ENCODE measurements around the gene DRD2. TPM values are rescaled to one million over a fixed set of nuclear protein-coding genes. Genes with fewer than 3 reads are reported as not detected.
A peak's percentile ranks its signal among the peaks of the same experiment; 100 is the strongest.

DRD2 gene
- total RNA-seq, 1 experiment from 2014 or later: not detected

- no peak for DNase-seq (ENCODE audit: low read depth, low spot score)
- in situ Hi-C loops (cut with HindIII; ENCODE audit: low pct_unique_long_range_greater_than_20kb, low sequenced_read_pairs): no loop called here
These were observed 81.7 kb downstream of the DRD2 start for GRCh38 chr11:113393501-113393985.

DNA sequence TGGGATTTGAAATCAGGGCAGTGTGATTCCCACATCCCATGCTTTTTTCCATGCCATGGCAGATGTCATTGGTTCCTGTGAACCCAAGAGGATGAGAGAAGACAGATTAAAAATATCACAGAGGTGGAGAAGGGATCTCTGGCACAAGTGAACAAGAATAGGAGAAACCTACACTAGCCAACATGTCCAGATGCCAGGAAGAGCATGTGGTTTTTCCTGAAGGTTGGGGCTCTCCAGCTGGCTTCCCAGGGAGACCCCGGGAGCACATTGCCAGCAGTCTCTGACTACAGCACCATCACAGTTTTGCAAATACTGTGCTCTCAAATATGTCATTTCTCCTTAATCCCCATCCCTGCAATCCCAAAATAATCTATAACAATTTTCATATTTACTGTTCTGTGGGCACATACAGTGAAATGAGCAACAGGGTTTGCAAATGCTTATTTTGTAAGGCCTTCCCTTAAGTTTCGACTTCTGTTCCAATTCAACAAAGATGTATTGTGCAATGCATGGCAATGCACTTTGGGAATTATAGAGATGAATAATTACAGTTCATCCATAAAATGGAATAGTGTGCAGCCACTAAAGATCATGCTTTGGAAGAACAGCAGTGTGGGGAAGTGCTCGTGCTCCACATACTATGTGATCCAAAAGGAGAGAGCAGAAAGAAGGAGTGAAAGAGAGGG lies 82.8 kb downstream of the DRD2 start:
- in situ Hi-C loops (cut with HindIII; ENCODE audit: low pct_unique_long_range_greater_than_20kb, low sequenced_read_pairs): no loop called here
- no peak for DNase-seq (ENCODE audit: low read depth, low spot score)

DNA sequence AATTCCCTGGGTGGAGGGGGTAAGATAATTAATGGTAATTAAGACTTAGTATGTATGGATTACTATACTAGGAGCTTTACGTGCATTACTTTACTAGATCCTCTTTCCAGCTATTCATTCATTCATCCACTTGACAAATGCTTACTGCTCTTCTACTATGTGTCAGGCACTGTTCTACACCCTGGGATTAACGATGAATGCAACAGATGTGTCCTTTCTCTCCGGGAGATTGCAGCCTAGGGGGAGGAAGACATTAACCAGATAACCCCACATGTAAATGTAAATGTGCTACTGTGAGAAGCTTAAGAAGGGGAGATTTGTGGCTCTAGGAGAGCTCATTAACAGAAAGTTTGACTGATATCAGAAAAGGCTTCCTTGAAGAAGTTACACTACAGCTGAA lies 85.9 kb downstream of the DRD2 start:
- DNase-seq (ENCODE audit: low read depth, low spot score): no peak
- in situ Hi-C loops (cut with HindIII; ENCODE audit: low pct_unique_long_range_greater_than_20kb, low sequenced_read_pairs): no loop called here

DNA sequence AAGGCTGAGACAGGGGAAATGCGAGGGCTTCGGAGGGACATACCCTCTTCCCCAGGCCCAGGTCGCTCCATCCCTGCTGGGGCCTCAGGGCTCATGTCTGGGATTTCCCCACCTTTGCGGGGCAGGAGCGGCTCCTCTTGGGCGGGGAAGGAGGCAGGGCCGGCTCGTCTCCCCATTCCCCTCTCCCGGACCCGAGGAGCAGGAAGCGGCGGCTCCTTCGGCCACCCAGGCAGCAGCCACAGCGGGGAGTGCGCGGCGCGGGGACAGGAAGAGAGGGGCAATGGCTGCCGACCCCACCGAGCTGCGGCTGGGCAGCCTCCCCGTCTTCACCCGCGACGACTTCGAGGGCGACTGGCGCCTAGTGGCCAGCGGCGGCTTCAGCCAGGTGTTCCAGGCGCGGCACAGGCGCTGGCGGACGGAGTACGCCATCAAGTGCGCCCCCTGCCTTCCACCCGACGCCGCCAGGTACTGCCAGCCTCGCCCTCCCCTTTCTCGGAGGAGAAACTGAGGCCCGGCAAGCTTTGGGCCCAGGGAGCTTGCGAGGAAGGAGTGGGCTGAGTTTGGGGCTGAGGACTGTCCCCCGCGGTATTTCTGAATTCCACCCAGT lies 87.5 kb downstream of the DRD2 start, which contains the start of gene ANKK1:
Gene ANKK1 (plus strand): TSS at position 175 of the 607 bp plus-strand sequence. CDS start 106 bp downstream, at position 281.
- DNase-seq (ENCODE audit: low read depth, low spot score): no peak
- in situ Hi-C loops (cut with HindIII; ENCODE audit: low pct_unique_long_range_greater_than_20kb, low sequenced_read_pairs): no loop called here

GRCh38 chr11:113386866-113387265 lies 88.3 kb downstream of the DRD2 start:
- no peak for DNase-seq (ENCODE audit: low read depth, low spot score)
- in situ Hi-C loops (cut with HindIII; ENCODE audit: low pct_unique_long_range_greater_than_20kb, low sequenced_read_pairs): no loop called here

GRCh38 chr11:113385749-113386148 lies 89.4 kb downstream of the DRD2 start:
- no peak for DNase-seq (ENCODE audit: low read depth, low spot score)
- in situ Hi-C loops (cut with HindIII; ENCODE audit: low pct_unique_long_range_greater_than_20kb, low sequenced_read_pairs): no loop called here

DNA sequence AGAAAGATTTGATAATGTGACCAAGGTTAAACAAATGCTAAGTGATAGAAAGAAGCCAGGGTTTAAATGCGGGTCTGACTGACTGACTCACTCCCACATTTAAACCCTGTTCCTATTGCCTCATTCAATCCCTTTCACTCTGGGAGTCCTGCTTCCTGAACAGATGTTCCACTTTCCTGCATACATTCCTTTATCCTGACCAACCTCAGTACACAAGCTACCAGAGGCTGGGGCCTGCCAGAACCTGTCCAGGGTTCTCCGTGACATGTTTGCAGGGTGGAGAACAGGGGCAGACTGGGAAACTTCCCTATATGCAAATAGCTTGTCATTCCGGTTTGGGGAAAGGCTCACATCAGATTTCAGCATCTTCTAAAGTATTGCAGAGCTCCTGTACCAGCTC lies 90.6 kb downstream of the DRD2 start:
- in situ Hi-C loops (cut with HindIII; ENCODE audit: low pct_unique_long_range_greater_than_20kb, low sequenced_read_pairs): no loop called here
- DNase-seq (ENCODE audit: low read depth, low spot score): no peak

DNA sequence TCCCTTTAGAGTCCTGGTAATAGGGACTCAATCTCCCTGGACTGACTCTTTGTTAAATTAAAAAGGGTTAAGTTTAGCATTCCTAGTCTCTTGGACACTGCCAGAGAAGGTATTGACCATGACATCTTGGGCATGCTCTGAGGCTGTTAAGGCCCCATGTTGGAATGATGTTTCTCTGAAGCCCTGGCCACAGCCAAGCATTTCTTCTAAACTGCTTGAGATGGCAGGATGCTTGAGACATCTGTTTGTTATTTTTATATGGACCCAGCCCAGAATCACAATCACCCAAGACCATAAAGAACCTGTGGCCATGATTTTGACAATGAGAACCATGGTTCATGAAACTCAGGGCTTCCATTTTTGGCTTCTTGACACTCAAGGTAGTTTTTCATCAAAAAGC lies 93.1 kb downstream of the DRD2 start:
- no peak for DNase-seq (ENCODE audit: low read depth, low spot score)
- in situ Hi-C loops (cut with HindIII; ENCODE audit: low pct_unique_long_range_greater_than_20kb, low sequenced_read_pairs): no loop called here

- no peak for DNase-seq (ENCODE audit: low read depth, low spot score)
- in situ Hi-C loops (cut with HindIII; ENCODE audit: low pct_unique_long_range_greater_than_20kb, low sequenced_read_pairs): no loop called here
These were observed 96.5 kb downstream of the DRD2 start for GRCh38 chr11:113378692-113379091.

GRCh38 chr11:113377681-113378412 lies 97.4 kb downstream of the DRD2 start:
- DNase-seq (ENCODE audit: low read depth, low spot score): no peak
- in situ Hi-C loops (cut with HindIII; ENCODE audit: low pct_unique_long_range_greater_than_20kb, low sequenced_read_pairs): no loop called here

GRCh38 chr11:113376156-113376555 lies 99.0 kb downstream of the DRD2 start:
- peak; percentile 20 for DNase-seq (ENCODE audit: low read depth, low spot score)
- in situ Hi-C loops (cut with HindIII; ENCODE audit: low pct_unique_long_range_greater_than_20kb, low sequenced_read_pairs): no loop called here

GRCh38 chr11:113375402-113375801 lies 99.8 kb downstream of the DRD2 start:
- in situ Hi-C loops (cut with HindIII; ENCODE audit: low pct_unique_long_range_greater_than_20kb, low sequenced_read_pairs): no loop called here
- no peak for DNase-seq (ENCODE audit: low read depth, low spot score)

DNA sequence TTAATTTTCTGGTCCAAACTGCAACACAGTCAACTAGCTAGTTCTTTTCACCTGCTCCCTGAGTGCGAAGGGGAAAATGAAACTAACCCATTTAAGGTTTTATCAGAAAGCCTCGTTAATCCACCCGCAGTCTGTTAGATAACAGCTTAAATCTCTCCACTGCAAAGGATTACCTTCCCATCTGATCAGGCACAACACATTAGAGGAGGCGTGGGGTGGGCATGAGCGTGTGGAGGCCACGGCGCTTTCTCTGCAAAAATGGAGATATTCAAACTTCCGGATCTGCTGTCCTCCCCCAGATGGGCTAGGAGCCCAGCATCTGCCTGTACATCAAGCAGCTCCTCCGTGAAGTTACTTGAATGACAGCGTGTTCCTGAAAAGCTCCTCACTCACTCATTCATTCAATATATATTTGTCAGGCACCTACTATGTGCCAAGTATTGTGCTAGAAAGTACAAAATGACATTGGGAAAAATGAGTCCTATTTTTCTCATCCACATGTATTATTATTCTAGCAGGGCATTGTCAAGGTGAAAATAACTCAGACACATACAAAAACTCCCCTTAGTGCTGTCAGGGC lies 101.1 kb downstream of the DRD2 start:
- no peak for DNase-seq (ENCODE audit: low read depth, low spot score)

GRCh38 chr11:113373306-113373705 lies 101.9 kb downstream of the DRD2 start:
- in situ Hi-C loops (cut with HindIII; ENCODE audit: low pct_unique_long_range_greater_than_20kb, low sequenced_read_pairs): no loop called here
- DNase-seq (ENCODE audit: low read depth, low spot score): no peak

More for the DNA sequence above, 101.1 kb downstream of the DRD2 start:
- in situ Hi-C loops (cut with HindIII; ENCODE audit: low pct_unique_long_range_greater_than_20kb, low sequenced_read_pairs): no loop called here

GRCh38 chr11:113372309-113372708 lies 102.9 kb downstream of the DRD2 start:
- in situ Hi-C loops (cut with HindIII; ENCODE audit: low pct_unique_long_range_greater_than_20kb, low sequenced_read_pairs): no loop called here
- no peak for DNase-seq (ENCODE audit: low read depth, low spot score)

DNA sequence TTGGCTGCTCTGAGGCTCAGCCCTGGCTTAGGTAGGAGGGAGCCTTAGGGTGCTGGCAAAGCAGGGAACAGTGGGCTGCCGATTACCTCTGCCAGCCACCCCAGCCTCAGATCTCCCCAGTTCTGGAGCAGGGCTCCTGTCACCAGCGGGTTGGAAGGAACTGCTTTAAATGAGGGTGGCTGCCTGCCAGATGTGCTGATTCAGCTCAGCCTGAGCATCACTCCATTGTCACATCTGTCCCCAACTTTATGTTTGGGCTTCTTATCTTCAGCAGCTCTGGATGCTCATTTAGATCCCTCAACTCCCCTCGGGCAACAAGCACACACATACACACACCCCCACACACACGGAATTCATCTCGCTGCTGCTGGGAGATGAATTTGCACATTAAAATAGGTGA lies 104.6 kb downstream of the DRD2 start:
- DNase-seq (ENCODE audit: low read depth, low spot score): no peak
- in situ Hi-C loops (cut with HindIII; ENCODE audit: low pct_unique_long_range_greater_than_20kb, low sequenced_read_pairs): no loop called here

DNA sequence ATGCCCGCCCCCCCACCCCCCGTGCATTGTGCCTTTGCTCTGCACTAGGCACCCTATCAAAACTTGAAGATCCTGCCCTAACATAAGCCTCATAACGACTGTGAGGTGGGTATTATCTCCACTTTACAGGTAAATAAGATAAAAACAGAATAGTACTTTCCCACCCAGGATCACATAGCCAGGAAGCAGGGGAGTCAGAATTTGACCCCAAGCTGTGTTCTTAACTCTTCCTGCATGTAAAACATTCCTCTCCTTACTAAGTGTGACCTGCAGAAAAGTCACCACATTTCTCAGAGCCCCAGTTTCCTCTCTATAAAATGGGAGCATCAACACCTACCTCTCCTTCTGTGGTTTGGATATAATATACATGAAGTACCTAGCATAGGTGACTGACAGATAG lies 105.8 kb downstream of the DRD2 start:
- DNase-seq (ENCODE audit: low read depth, low spot score): no peak
- in situ Hi-C loops (cut with HindIII; ENCODE audit: low pct_unique_long_range_greater_than_20kb, low sequenced_read_pairs): no loop called here

GRCh38 chr11:113365895-113366294 lies 109.3 kb downstream of the DRD2 start:
- in situ Hi-C loops (cut with HindIII; ENCODE audit: low pct_unique_long_range_greater_than_20kb, low sequenced_read_pairs): no loop called here
- DNase-seq (ENCODE audit: low read depth, low spot score): no peak
